Amniotic stem cell (primary cell): ENCODE measurements around the gene MRPL58.
"Not testable (repeated sequence)": the region's sequence is repeated elsewhere in the genome, so short reads cannot be mapped to it uniquely, and the experiment has no call there.

Experiments
- DNase-seq: peaks from one replicate; lab custom pipeline; 2025; lab: John Stamatoyannopoulos, UW

The MRPL58 gene

GRCh38 chr17:75019146-75019545 is 6.7 kb downstream of the MRPL58 start:
- no peak for DNase-seq

- DNase-seq = no peak
These were observed 7.2 kb downstream of the MRPL58 start for GRCh38 chr17:75019710-75020109.

GRCh38 chr17:75020331-75021110 is 8.1 kb downstream of the MRPL58 start:
- no peak for DNase-seq

- DNase-seq = no peak
These were observed 12.4 kb downstream of the MRPL58 start for GRCh38 chr17:75024686-75025397.

- not testable (repeated sequence) for DNase-seq
These were observed 12.9 kb downstream of the MRPL58 start for GRCh38 chr17:75025398-75025734.

- DNase-seq = not testable (repeated sequence)
These were observed 14.2 kb downstream of the MRPL58 start for GRCh38 chr17:75026650-75027049.

- no peak for DNase-seq
These were observed 17.7 kb downstream of the MRPL58 start for GRCh38 chr17:75030161-75030560.

GRCh38 chr17:75031972-75032719 is 19.7 kb downstream of the MRPL58 start:
- DNase-seq = peak; percentile 55

GRCh38 chr17:75032720-75033280 is 20.3 kb downstream of the MRPL58 start:
- no peak for DNase-seq

- peak; percentile 83 for DNase-seq
These were observed 21.1 kb downstream of the MRPL58 start for GRCh38 chr17:75033346-75034235.

- peak; percentile 49 for DNase-seq
These were observed 21.9 kb downstream of the MRPL58 start for GRCh38 chr17:75034236-75034908.

- no peak for DNase-seq
These were observed 24.3 kb downstream of the MRPL58 start for GRCh38 chr17:75036643-75037268.

GRCh38 chr17:75039238-75039637 is 26.8 kb downstream of the MRPL58 start:
- no peak for DNase-seq

GRCh38 chr17:75041656-75042280 is 29.3 kb downstream of the MRPL58 start:
- DNase-seq = no peak

- not testable (repeated sequence) for DNase-seq
These were observed 31.3 kb downstream of the MRPL58 start for GRCh38 chr17:75043789-75044188.

- no peak for DNase-seq
These were observed 32.2 kb downstream of the MRPL58 start for GRCh38 chr17:75044716-75045115.

- not testable (repeated sequence) for DNase-seq
These were observed 33.5 kb downstream of the MRPL58 start for GRCh38 chr17:75045946-75046406.

- DNase-seq = peak; percentile 88
These were observed 34.2 kb downstream of the MRPL58 start, which contains the start of the genes ATP5PD and KCTD2 for GRCh38 chr17:75046407-75047289. Gene ATP5PD (minus strand): TSS chr17:75046969. CDS start chr17:75042650, 4,319 bp downstream. Gene KCTD2 (plus strand): TSS chr17:75047225. CDS start chr17:75047251, 26 bp downstream.
